ENCODE results near the gene DCAKD. TPM values are rescaled to one million over a fixed set of nuclear protein-coding genes. Genes with fewer than 3 reads are reported as not detected.

Gene DCAKD
- total and polyA plus RNA-seq, 2 of the 8 experiments (the other 6 are each of a cell fraction or from before 2014, with no cell fraction given), result 35.6 to 52.9 TPM

GRCh38 chr17:45086391-45086790, 35.0 kb upstream of the DCAKD start (continued):
- TF ChIP-seq TEAD4 (IDR thresholded peaks at IDR 0.05; ENCODE audit: low read depth, low read length), result no peak
- no peak for TF ChIP-seq E2F6 (IDR thresholded peaks at IDR 0.05)
- no peak for TF ChIP-seq ASH2L (IDR thresholded peaks at IDR 0.05; ENCODE audit: low read length)
- TF ChIP-seq SRF (IDR thresholded peaks at IDR 0.05; ENCODE audit: low read depth, low read length), result no peak
- no peak for TF ChIP-seq POLR2AphosphoS5 (IDR thresholded peaks at IDR 0.05; ENCODE audit: low read depth, low read length)
- no peak for TF ChIP-seq SAP30 (IDR thresholded peaks at IDR 0.05; ENCODE audit: insufficient read depth, insufficient replicate concordance, low read length)
- TF ChIP-seq MAFK (IDR thresholded peaks at IDR 0.05; ENCODE audit: low read depth, low read length), result no peak
